Iris pigment epithelial cell (primary cell): ENCODE results near the gene ELMO1.

ENCODE experiments used
- DNase-seq: peaks from one replicate; pipeline ENCODE4 v3.0.0-alpha.2; 2011; ENCODE audit warnings: low read depth

ELMO1 gene

GRCh38 chr7:37267251-37267650 is 181.4 kb downstream of the ELMO1 start:
- DNase-seq, result no peak

- no peak for DNase-seq
Measured at GRCh38 chr7:37265876-37266275, 182.8 kb downstream of the ELMO1 start.

- DNase-seq, result no peak
Measured at GRCh38 chr7:37265006-37265405, 183.7 kb downstream of the ELMO1 start.

- no peak for DNase-seq
Measured at GRCh38 chr7:37262181-37262580, 186.5 kb downstream of the ELMO1 start.

GRCh38 chr7:37259319-37259821 is 189.3 kb downstream of the ELMO1 start:
- no peak for DNase-seq

- DNase-seq, result no peak
Measured at GRCh38 chr7:37256631-37257030, 192.0 kb downstream of the ELMO1 start.

- DNase-seq, result no peak
Measured at GRCh38 chr7:37255327-37255944, 193.2 kb downstream of the ELMO1 start.

- no peak for DNase-seq
Measured at GRCh38 chr7:37251222-37251621, 197.4 kb downstream of the ELMO1 start.

GRCh38 chr7:37249240-37249639 is 199.4 kb downstream of the ELMO1 start:
- no peak for DNase-seq

GRCh38 chr7:37248396-37248861 is 200.2 kb downstream of the ELMO1 start:
- no peak for DNase-seq

GRCh38 chr7:37247861-37248260 is 200.8 kb downstream of the ELMO1 start:
- DNase-seq, result peak; percentile 63

- DNase-seq, result no peak
Measured at GRCh38 chr7:37245590-37245989, 203.1 kb downstream of the ELMO1 start.

GRCh38 chr7:37236906-37237305 is 211.8 kb downstream of the ELMO1 start:
- no peak for DNase-seq

- no peak for DNase-seq
Measured at GRCh38 chr7:37235813-37236212, 212.9 kb downstream of the ELMO1 start.

GRCh38 chr7:37234928-37235327 is 213.7 kb downstream of the ELMO1 start:
- DNase-seq, result peak; percentile 18

GRCh38 chr7:37234334-37234733 is 214.3 kb downstream of the ELMO1 start:
- no peak for DNase-seq

- no peak for DNase-seq
Measured at GRCh38 chr7:37231613-37232012, 217.1 kb downstream of the ELMO1 start.

GRCh38 chr7:37230221-37230620 is 218.4 kb downstream of the ELMO1 start:
- DNase-seq, result no peak

GRCh38 chr7:37229381-37229780 is 219.3 kb downstream of the ELMO1 start:
- no peak for DNase-seq

- DNase-seq, result no peak
Measured at GRCh38 chr7:37225285-37225969, 223.2 kb downstream of the ELMO1 start.

GRCh38 chr7:37224746-37225145 is 223.9 kb downstream of the ELMO1 start:
- DNase-seq, result no peak

- no peak for DNase-seq
Measured at GRCh38 chr7:37220664-37221063, 228.0 kb downstream of the ELMO1 start.

GRCh38 chr7:37218956-37219355 is 229.7 kb downstream of the ELMO1 start:
- no peak for DNase-seq

- peak; percentile 12 for DNase-seq
Measured at GRCh38 chr7:37216923-37217322, 231.7 kb downstream of the ELMO1 start.
